ENCODE data around the gene ARAP2. TPM values are rescaled to one million over a fixed set of nuclear protein-coding genes. Genes with fewer than 3 reads are reported as not detected.

ARAP2 gene
- total and polyA plus RNA-seq, 7 donors = 3.6 to 22.9 (median 16.9) TPM

GRCh38 chr4:36242629-36243354 lies 1.5 kb downstream of the ARAP2 start:
- Histone ChIP-seq H3K27ac (peak overlapping the region in 2 of 4 donors; percentile 79 to 83), H3K9me3 (no peaks in the 10 kb centered on the region), H3K27me3 (peaks cover 0 to 17% (median 0%) of the 10 kb centered on the region in 3 donors), H3K4me3 (peak overlapping the region; percentile 46 to 66 (median 65)), H3K4me1 (peaks cover 0 to 13% (median 3%) of the 10 kb centered on the region in 4 donors), H3K36me3 (no peaks in the 10 kb centered on the region)
- 7 to 12% methylated on average over 7 of the region's 7 CpGs for WGBS, 2 donors
- no peak for DNase-seq
- intact Hi-C loops (cut with DNase I) = no loop called here
- no peak for TF ChIP-seq EP300 (IDR thresholded peaks at IDR 0.05)

GRCh38 chr4:36241771-36242170 lies 2.5 kb downstream of the ARAP2 start:
- intact Hi-C loops (cut with DNase I) = no loop called here
- 17 to 18% methylated on average over 2 of the region's 2 CpGs for WGBS, 2 donors
- Histone ChIP-seq H3K4me3 (peak overlapping the region in 3 of 4 donors; percentile 65 to 66 (median 65)), H3K36me3 (no peaks in the 10 kb centered on the region), H3K4me1 (peaks cover 0 to 13% (median 3%) of the 10 kb centered on the region in 4 donors), H3K9me3 (no peaks in the 10 kb centered on the region), H3K27me3 (peaks cover 0 to 17% (median 0%) of the 10 kb centered on the region in 3 donors), H3K27ac (peak overlapping the region in 1 of 4 donors; percentile 79)
- no peak for TF ChIP-seq POLR2A (IDR thresholded peaks at IDR 0.05)
- no peak for TF ChIP-seq CTCF (IDR thresholded peaks at IDR 0.05)
- TF ChIP-seq POLR2AphosphoS5 (IDR thresholded peaks at IDR 0.05) = no peak
- no peak for TF ChIP-seq EP300 (IDR thresholded peaks at IDR 0.05)
- DNase-seq = no peak

GRCh38 chr4:36237366-36238313 lies 6.7 kb downstream of the ARAP2 start:
- intact Hi-C loops (cut with DNase I) = no loop called here
- Histone ChIP-seq H3K27ac (no peak overlapping the region), H3K9me3 (no peaks in the 10 kb centered on the region), H3K27me3 (no peaks in the 10 kb centered on the region), H3K4me3 (no peak overlapping the region), H3K4me1 (no peaks in the 10 kb centered on the region), H3K36me3 (no peaks in the 10 kb centered on the region)
- TF ChIP-seq EP300 (IDR thresholded peaks at IDR 0.05) = no peak
- no peak for TF ChIP-seq POLR2AphosphoS5 (IDR thresholded peaks at IDR 0.05)
- no peak for TF ChIP-seq POLR2A (IDR thresholded peaks at IDR 0.05)
- no peak for TF ChIP-seq CTCF (IDR thresholded peaks at IDR 0.05)
- 82 to 91% methylated on average over 4 of the region's 4 CpGs for WGBS, 2 donors
- no peak for DNase-seq

DNA sequence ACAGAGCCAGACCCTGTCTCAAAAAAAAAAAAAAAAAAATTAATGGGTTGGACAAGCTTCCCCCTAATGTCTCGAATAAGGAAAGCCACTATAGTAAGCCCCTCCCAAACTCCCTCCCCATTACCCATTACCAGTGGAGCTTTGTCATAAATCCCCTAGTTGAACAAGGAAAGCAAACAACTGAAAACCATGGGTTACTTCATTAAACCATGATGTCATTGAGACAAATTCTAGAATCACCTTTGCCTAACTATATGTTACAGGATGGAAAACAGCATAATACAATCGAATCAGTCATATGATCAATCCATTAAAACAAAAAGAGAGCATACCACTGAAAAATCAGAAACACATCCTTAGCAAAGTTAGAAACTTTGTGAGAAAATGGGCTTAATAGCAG lies 8.2 kb downstream of the ARAP2 start:
- Histone ChIP-seq H3K9me3 (no peaks in the 10 kb centered on the region), H3K36me3 (no peaks in the 10 kb centered on the region), H3K27ac (no peak overlapping the region), H3K4me1 (no peaks in the 10 kb centered on the region), H3K4me3 (no peak overlapping the region), H3K27me3 (no peaks in the 10 kb centered on the region)
- no peak for TF ChIP-seq CTCF (IDR thresholded peaks at IDR 0.05)
- TF ChIP-seq POLR2AphosphoS5 (IDR thresholded peaks at IDR 0.05) = no peak
- no peak for TF ChIP-seq POLR2A (IDR thresholded peaks at IDR 0.05)
- no peak for TF ChIP-seq EP300 (IDR thresholded peaks at IDR 0.05)
- 61 to 92% methylated on average over 2 of the region's 2 CpGs for WGBS, 2 donors
- intact Hi-C loops (cut with DNase I) = no loop called here
- DNase-seq = no peak

- no peaks in the 10 kb centered on the region for H3K9me3 ChIP-seq
- intact Hi-C loops (cut with DNase I) = no loop called here
- 68 to 79% methylated on average over 3 of the region's 3 CpGs for WGBS, 2 donors
- H3K4me1 ChIP-seq = no peaks in the 10 kb centered on the region
- no peak overlapping the region for H3K4me3 ChIP-seq
- TF ChIP-seq POLR2AphosphoS5 (IDR thresholded peaks at IDR 0.05) (no peak), POLR2A (IDR thresholded peaks at IDR 0.05) (no peak), CTCF (IDR thresholded peaks at IDR 0.05) (no peak), EP300 (IDR thresholded peaks at IDR 0.05) (no peak)
- no peak overlapping the region for H3K27ac ChIP-seq
- H3K27me3 ChIP-seq = no peaks in the 10 kb centered on the region
- no peak for DNase-seq
- H3K36me3 ChIP-seq = no peaks in the 10 kb centered on the region
Observed at GRCh38 chr4:36235306-36235705, 9.0 kb downstream of the ARAP2 start.
